IPS-11a (cell line): ENCODE results near the gene FOXO6.

Experiments used
- H3K4me3 ChIP-seq: one replicate; pipeline ENCODE4 v1.5.1; 2013; ENCODE audit warnings: low read depth, low read length, control low read depth

Gene FOXO6

DNA sequence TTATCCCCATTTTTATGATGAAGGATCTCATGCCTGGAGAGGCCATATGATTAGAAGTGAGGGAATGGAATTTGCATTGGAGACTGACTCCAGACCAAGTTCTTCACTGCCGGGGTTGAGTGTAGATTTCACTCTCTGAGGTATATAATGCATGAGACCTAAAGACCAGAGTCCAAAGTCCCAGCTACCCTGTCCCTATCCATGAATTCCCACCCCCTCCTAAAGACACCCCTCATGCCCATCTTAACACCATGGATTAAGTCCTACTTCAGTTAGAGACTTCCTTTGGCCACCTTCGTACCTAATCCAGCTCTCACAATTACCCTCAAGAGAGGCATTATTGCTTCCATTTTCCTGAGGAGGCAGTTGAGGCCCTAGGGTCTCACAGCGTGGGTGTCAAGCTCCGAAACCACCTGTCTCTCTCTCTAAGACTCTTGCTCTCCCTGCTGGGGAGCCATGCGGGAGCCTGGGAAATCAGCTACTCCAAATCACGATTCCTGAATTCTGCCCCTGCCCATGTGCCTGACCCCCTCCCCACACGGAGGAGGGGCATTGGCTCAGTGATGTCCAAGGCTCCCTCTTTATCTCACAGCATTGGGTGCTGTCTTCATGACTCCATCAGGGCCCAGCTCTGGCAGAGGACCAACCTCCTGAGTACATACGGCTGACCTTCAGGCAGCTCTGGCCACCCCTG, 11.7 kb upstream of the FOXO6 start:
- no peak overlapping the region for H3K4me3 ChIP-seq

- H3K4me3 ChIP-seq = no peak overlapping the region
Observed at GRCh38 chr1:41350055-41350378, 11.2 kb upstream of the FOXO6 start.

DNA sequence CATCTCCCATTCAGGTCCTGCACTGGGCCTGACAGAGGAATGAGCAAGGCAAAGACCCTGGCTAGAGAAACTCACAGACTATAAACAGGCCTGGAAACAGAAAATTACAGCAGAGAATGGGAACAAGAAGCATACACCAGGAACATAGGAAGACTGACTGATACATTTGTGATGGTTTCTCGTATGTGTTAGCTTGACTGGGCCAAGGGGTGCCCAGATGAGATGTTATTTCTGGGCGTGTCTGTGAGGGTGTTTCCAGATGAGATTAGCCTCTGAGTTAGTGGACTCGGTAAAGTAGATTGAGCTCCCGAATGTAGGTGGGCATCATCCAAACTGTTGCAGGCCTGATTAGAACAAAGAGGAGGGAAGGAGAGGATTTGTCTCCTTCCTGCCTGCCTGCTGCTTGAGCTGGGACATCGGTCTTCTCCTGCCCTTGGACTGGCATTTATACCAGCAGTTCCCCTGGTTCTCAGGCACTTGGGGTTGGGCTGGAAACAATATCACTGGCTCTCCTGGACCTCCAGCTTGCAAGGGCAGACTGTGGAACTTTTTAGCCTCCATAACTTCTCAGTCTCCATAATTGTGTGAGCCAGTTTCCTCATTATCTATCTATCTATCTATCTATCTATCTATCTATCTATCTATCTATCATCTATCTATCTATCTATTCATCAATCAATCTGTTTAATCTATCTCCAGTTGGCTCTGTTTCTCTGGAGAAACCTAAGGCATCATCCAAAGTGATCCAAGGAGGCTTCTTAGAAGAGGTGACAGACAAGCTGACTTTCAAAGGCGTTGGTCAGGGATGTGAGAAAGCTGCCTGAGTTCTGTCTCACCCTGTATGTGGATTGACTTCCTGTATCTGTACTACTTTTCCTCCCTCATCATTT, 9.7 kb upstream of the FOXO6 start:
- no peak overlapping the region for H3K4me3 ChIP-seq

- H3K4me3 ChIP-seq = no peak overlapping the region
Observed at GRCh38 chr1:41353744-41354143, 7.5 kb upstream of the FOXO6 start.

DNA sequence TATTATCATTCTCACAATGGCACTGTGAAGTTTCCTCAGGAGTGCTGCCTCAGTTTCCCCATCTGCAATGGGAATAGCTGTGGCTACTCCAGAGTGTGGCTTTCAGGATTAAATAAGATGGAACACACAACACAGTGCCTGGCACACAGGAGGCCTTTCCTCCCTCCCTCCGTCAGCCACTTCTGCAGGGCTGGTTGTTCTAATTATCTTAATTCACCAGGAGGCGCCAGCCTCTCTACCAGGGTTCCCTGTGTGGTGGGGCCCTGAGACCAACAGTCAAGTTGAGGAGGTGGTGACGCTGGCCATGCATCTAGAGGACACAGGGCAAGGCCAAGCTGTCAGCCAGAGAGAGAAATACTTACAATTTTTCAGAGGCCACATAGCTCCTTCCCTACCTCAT, 6.3 kb upstream of the FOXO6 start:
- H3K4me3 ChIP-seq = no peak overlapping the region

DNA sequence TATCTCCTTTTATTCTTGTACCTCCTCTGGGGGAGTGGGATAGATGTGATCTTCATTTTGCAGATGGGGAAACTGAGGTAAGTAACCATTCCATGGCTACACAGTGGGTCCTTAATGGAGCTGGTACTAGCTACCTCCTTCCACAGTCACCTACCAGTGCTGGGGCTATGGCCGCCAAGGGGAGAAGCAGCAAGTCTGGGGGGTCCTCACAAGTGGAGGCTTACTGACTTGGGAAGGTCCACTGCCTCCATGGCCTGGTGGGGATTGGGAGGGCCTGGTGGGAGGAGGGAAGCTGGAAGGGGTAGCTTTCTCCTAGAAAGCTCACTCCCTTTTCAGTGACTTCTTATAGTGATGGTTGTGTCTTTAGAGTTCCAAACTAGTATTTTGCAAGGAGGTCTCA, 5.9 kb upstream of the FOXO6 start:
- H3K4me3 ChIP-seq = no peak overlapping the region

DNA sequence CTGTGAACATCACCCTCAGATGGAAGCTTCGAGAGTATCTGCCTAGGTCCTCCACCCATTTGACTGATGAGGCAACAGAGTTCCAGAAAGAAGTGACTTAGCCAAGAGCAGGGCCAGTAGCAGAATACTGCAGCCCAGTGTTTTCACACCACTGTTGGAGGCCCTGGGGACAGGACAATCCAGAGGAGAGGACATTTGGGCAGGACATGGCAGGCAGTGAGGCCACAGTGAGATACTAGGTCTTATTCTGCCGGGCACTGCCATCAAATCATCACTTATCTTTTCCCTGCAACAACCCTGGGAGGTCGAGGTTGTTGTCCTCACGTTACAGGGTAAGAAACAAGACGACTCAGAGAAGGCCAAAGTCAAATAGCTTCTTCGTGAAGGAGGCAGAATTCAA, 5.5 kb upstream of the FOXO6 start:
- H3K4me3 ChIP-seq = no peak overlapping the region

GRCh38 chr1:41356752-41357151, 4.5 kb upstream of the FOXO6 start:
- H3K4me3 ChIP-seq = no peak overlapping the region

GRCh38 chr1:41357451-41358101, 3.7 kb upstream of the FOXO6 start:
- H3K4me3 ChIP-seq = no peak overlapping the region

- H3K4me3 ChIP-seq = no peak overlapping the region
Observed at GRCh38 chr1:41358131-41359021, 2.9 kb upstream of the FOXO6 start.

GRCh38 chr1:41359211-41360073, 1.8 kb upstream of the FOXO6 start:
- H3K4me3 ChIP-seq = no peak overlapping the region

DNA sequence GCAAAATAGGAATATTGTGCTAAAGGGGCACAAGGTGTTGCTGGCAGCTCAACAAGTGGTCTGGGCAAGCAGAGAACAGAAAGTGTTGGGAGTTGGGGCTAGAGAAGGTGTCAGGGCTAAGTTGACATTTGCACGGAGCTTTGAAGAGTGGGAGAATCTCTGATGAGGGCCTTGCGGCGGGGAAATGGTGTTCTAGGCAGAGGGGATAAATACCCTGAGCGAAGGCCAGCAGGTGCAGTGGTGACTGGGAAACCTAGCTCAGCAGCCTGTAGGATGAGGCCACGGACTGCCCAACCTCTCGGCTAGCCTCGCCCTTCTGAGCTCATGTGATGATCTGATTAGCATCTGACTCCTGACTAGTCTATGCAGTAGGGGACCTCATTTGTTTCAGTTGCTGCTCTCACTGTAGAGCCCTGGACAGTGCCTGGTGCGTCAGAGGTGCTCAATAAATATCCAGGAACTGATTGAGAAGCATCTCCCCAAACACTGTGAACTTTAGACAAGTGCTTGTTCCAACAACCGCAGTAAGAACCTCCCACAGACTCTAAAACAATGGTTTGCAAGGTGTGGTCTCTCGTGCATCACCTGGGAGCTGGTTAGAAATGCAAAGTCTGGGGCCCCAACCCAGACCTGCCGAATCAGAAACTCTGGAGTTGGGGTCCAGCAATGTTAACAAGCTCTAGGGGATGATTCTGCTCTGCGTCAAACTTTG, 1.0 kb upstream of the FOXO6 start:
- peak overlapping the region; percentile 6 for H3K4me3 ChIP-seq

GRCh38 chr1:41361495-41362356, 492 bp downstream of the FOXO6 start:
- H3K4me3 ChIP-seq = peak overlapping the region; percentile 41

- H3K4me3 ChIP-seq = peak overlapping the region; percentile 41
Observed at GRCh38 chr1:41362357-41362721, 1.1 kb downstream of the FOXO6 start.

- H3K4me3 ChIP-seq = no peak overlapping the region
Observed at GRCh38 chr1:41362749-41363590, 1.7 kb downstream of the FOXO6 start.

DNA sequence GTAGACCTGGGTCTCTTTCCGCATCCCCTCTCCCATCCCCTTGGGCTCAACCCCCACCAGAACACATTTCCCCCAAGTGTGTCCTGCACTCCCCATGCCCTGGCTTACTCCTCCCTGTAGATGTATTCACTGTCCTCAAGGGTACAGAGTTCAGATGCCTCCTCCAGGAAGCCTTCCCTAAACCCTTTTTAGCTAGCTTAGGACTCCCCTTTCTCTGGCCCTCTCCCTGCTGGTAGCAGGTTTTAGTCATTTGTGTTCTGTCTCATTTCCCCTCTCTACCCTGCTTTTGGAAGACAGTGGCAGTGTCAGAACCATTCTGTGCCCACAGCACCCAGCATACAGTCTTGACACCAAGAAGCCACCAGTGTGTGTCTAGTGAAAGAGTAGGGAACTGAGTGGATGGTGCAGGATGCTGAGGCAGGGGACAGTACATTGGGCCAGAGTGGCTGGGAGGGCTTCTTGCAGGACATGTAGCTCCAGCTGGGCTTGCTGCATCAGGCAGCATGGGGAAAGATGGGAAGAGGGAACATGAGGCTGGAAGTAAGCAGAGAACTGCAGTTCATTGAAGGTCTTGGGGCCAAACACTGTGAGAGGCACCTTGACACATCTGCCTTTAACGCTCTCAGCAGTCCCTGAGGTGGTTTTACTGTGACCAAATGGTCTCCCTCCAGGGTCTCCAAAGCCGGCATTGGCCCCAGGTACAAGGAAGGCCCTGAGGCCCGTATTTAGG, 2.5 kb downstream of the FOXO6 start:
- no peak overlapping the region for H3K4me3 ChIP-seq
